Esophagus (tissue), 2 donors: ENCODE data around the gene DNAJC6. TPM values are rescaled to one million over a fixed set of nuclear protein-coding genes. Genes with fewer than 3 reads are reported as not detected.
"Not testable (repeated sequence)": the region's sequence is repeated elsewhere in the genome, so short reads cannot be mapped to it uniquely, and the experiment has no call there.

Source experiments
- H3K27ac ChIP-seq, 2 donors: one replicate each; pipeline ENCODE4 v1.5.1; 2013; ENCODE audit warnings: low read depth in 2 of 2, mild to moderate bottlenecking in 2 of 2, inconsistent platforms in 1 of 2, low read length in 1 of 2, moderate library complexity in 1 of 2
- H3K27me3 ChIP-seq, 2 donors: one replicate each; pipeline ENCODE4 v1.6.1; 2013; ENCODE audit warnings: low read length in 2 of 2, control low read depth in 1 of 2, mild to moderate bottlenecking in 1 of 2; ENCODE audit not compliant: insufficient read depth in 2 of 2, control insufficient read depth in 1 of 2
- H3K36me3 ChIP-seq, 2 donors: one replicate each; pipeline ENCODE4 v1.6.1; 2013; ENCODE audit warnings: low read length in 1 of 2; ENCODE audit not compliant: control insufficient read depth in 2 of 2, insufficient read depth in 2 of 2
- H3K4me1 ChIP-seq, 2 donors: one replicate each; pipeline ENCODE4 v1.6.1; 2013; ENCODE audit warnings: low read length in 1 of 2; ENCODE audit not compliant: control insufficient read depth in 2 of 2, insufficient read depth in 2 of 2
- H3K4me3 ChIP-seq, 2 donors: one replicate each; pipeline ENCODE4 v1.5.1; 2013; ENCODE audit warnings: low read length in 2 of 2, mild to moderate bottlenecking in 2 of 2, low read depth in 1 of 2, moderate library complexity in 1 of 2
- H3K9me3 ChIP-seq, 2 donors: one replicate each; pipeline ENCODE4 v1.6.1; 2013; ENCODE audit warnings: mild to moderate bottlenecking in 2 of 2, low read depth in 1 of 2, low read length in 1 of 2, moderate library complexity in 1 of 2; ENCODE audit not compliant: control insufficient read depth in 2 of 2, insufficient read depth in 1 of 2
- WGBS, 2 donors: extraction: QIAGEN DNeasy Blood & Tissue Kit; methylation state at CpG; one replicate each; pipeline ENCODE4 v1.1.7; 2013; 5-methylcytosine and 5-hydroxymethylcytosine counted together
- polyA plus RNA-seq, 2 donors: library from polyadenylated mRNA; stranded (reverse); fragments of 200-250 nt; gene quantifications; one replicate each; pipeline ENCODE4 v1.2.3, GENCODE V29; 2013
- donor health status: healthy with polysubstance abuse.
- donor health status: Bipolar disorder and iron deficiency.

DNAJC6 gene
- polyA plus RNA-seq, 2 donors = 0.06 to 0.13 TPM

- Histone ChIP-seq H3K27me3 (no peaks in the 10 kb centered on the region), H3K4me3 (no peak overlapping the region), H3K4me1 (no peaks in the 10 kb centered on the region), H3K36me3 (no peaks in the 10 kb centered on the region), H3K27ac (no peak overlapping the region), H3K9me3 (no peaks in the 10 kb centered on the region)
- 84 to 85% methylated on average over 2 of the region's 2 CpGs for WGBS, 2 donors
Observed at GRCh38 chr1:65368403-65368802, 59.1 kb downstream of the DNAJC6 start.

- H3K27ac ChIP-seq = no peak overlapping the region
- no peak overlapping the region for H3K4me3 ChIP-seq
- no peaks in the 10 kb centered on the region for H3K36me3 ChIP-seq
- no peaks in the 10 kb centered on the region for H3K4me1 ChIP-seq
- WGBS, 2 donors = 90 to 93% methylated on average over 3 of the region's 3 CpGs
- H3K9me3 ChIP-seq = no peaks in the 10 kb centered on the region
- H3K27me3 ChIP-seq = no peaks in the 10 kb centered on the region
Observed at GRCh38 chr1:65371544-65371943, 62.2 kb downstream of the DNAJC6 start.

GRCh38 chr1:65372557-65372956 lies 63.2 kb downstream of the DNAJC6 start:
- Histone ChIP-seq H3K4me3 (no peak overlapping the region), H3K9me3 (no peaks in the 10 kb centered on the region), H3K27ac (no peak overlapping the region), H3K27me3 (no peaks in the 10 kb centered on the region), H3K36me3 (no peaks in the 10 kb centered on the region), H3K4me1 (no peaks in the 10 kb centered on the region)
- WGBS, 2 donors = 68 to 74% methylated on average over 1 of the region's 1 CpG

GRCh38 chr1:65377496-65378246 lies 68.3 kb downstream of the DNAJC6 start:
- no peaks in the 10 kb centered on the region for H3K9me3 ChIP-seq
- no peak overlapping the region for H3K4me3 ChIP-seq
- H3K27me3 ChIP-seq = no peaks in the 10 kb centered on the region
- no peaks in the 10 kb centered on the region for H3K4me1 ChIP-seq
- WGBS, 2 donors = 67 to 79% methylated on average over 4 of the region's 4 CpGs
- H3K27ac ChIP-seq = no peak overlapping the region
- H3K36me3 ChIP-seq = no peaks in the 10 kb centered on the region

GRCh38 chr1:65378247-65378946 lies 69.1 kb downstream of the DNAJC6 start:
- WGBS, 2 donors = 46 to 57% methylated on average over 2 of the region's 2 CpGs

GRCh38 chr1:65384426-65384825 lies 75.1 kb downstream of the DNAJC6 start:
- H3K27me3 ChIP-seq, H3K4me3 ChIP-seq, H3K27ac ChIP-seq, H3K9me3 ChIP-seq, H3K4me1 ChIP-seq, H3K36me3 ChIP-seq: not testable (repeated sequence)
- whole genome bisulfite sequencing, 2 donors = 91 to 94% methylated on average over 5 of the region's 5 CpGs

More at GRCh38 chr1:65378247-65378946, 69.1 kb downstream of the DNAJC6 start:
- Histone ChIP-seq H3K27ac (no peak overlapping the region), H3K4me1 (no peaks in the 10 kb centered on the region), H3K27me3 (no peaks in the 10 kb centered on the region), H3K4me3 (no peak overlapping the region), H3K9me3 (no peaks in the 10 kb centered on the region), H3K36me3 (no peaks in the 10 kb centered on the region)

- H3K4me1 ChIP-seq = no peaks in the 10 kb centered on the region
- H3K27ac ChIP-seq = no peak overlapping the region
- 92 to 93% methylated on average over 3 of the region's 3 CpGs for WGBS, 2 donors
- no peaks in the 10 kb centered on the region for H3K9me3 ChIP-seq
- no peak overlapping the region for H3K4me3 ChIP-seq
- H3K27me3 ChIP-seq = no peaks in the 10 kb centered on the region
- no peaks in the 10 kb centered on the region for H3K36me3 ChIP-seq
Observed at GRCh38 chr1:65386439-65386838, 77.1 kb downstream of the DNAJC6 start.

GRCh38 chr1:65387821-65388220 lies 78.5 kb downstream of the DNAJC6 start:
- Histone ChIP-seq H3K27me3 (no peaks in the 10 kb centered on the region), H3K9me3 (no peaks in the 10 kb centered on the region), H3K4me1 (no peaks in the 10 kb centered on the region), H3K4me3 (no peak overlapping the region), H3K27ac (no peak overlapping the region), H3K36me3 (no peaks in the 10 kb centered on the region)
- WGBS, 2 donors = 83 to 88% methylated on average over 2 of the region's 2 CpGs

- no peak overlapping the region for H3K27ac ChIP-seq
- no peak overlapping the region for H3K4me3 ChIP-seq
- no peaks in the 10 kb centered on the region for H3K9me3 ChIP-seq
- H3K36me3 ChIP-seq = no peaks in the 10 kb centered on the region
- 78% methylated on average over 3 of the region's 3 CpGs for WGBS, 2 donors
- no peaks in the 10 kb centered on the region for H3K27me3 ChIP-seq
- no peaks in the 10 kb centered on the region for H3K4me1 ChIP-seq
Observed at GRCh38 chr1:65388908-65389695, 79.8 kb downstream of the DNAJC6 start.
